Hematopoietic multipotent progenitor cell treated with erythropoietin and hydrocortisone succinate and interleukin-3 and kit ligand, for 15 days (in vitro differentiated cells): Measurements from ENCODE around the gene CFAP77.

ENCODE experiments used
- DNase-seq: peaks from one replicate; pipeline ENCODE4 v3.0.0-alpha.2; 2015; ENCODE audit warnings: low spot score

The CFAP77 gene

DNA sequence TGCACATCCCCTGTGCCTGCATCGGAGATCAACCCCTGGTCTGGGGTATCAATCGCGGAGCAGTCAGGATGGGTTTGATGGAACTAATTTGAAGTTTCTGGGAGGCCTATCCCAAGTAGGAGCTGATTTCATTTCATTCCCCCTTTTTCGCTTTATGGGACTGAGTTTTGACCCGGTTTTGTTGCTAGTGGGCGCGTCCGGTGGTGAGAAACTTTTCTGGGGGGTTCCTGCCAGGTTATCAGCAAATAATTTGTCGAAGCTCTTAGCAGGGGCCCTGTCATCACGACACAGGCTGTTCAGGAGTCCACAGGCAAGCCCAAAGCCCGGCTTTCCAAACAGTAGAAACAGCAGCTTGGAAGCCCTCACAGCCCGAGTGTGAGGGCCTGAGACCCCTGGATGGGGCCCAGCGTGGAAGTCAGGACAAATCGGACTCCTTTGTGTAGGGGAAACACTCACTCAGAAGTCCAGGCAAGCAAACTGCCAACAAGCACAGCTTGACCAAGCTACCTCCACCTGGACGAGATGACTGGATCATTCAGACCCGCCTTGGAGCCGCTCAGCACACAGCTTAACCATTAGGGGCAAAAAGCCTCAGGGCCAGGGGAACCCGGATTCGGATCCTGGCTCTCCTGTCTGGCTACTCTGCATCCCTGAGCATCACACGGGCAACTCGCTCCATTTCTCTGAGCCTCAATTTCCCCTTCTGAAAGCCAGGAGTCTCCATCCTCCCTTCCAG, 108.0 kb downstream of the CFAP77 start:
- no peak for DNase-seq

DNA sequence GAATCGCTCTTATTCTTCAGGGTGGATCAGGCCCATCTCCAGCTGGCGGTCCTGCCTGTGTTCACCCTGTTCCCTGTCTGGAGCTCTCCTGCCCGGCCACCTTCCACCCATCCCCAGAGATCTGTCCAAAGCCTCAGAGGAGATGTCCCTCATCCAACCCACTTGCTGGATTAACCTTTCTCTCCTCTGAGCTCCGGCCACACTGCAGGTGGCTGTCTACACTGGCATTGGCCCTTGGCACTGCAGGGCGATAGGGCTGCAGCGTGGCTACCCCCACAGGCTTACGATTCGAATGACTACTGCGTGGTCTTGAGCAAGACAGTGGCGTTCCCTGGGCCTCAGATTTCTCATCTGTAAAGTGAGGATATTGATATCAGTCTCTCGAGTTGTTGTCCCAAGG, 108.6 kb downstream of the CFAP77 start:
- no peak for DNase-seq

DNA sequence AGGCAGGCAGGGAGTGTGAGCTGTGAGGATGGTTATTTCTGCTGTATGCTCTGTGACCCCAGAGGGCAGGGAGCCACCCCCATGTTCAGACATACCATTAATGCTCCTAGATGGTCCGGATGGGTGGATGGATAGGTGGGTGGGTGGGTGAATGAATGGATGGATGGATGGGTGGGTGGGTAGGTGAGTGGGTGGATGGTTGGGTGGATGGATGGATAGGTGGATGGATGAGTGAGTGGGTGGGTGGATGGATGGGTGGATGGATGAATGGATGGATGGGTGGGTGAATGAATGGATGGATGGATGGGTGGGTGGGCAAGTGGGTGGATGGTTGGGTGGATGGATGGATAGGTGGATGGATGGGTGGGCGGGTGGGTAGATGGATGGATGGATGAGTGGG, 109.0 kb downstream of the CFAP77 start:
- no peak for DNase-seq

DNA sequence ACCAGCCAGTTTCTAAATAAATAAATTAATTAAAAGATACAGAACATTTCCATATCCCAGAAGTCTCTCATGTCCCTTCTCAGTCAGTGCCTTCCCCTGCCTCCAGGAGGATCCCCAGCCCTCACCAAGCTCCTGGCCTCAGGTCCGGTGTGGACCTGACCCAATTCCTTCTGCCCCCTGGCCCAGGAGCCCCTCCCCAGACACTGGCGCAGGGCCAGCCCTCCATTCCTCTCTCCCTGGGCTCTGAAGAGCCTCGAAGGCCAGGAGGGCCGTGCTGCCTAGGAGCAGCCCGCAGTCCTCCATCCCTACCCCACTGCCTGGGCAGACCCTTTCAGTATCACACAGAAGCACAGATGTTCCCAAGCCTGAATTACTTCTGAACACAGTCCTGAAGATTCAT, 110.6 kb downstream of the CFAP77 start:
- DNase-seq = no peak

DNA sequence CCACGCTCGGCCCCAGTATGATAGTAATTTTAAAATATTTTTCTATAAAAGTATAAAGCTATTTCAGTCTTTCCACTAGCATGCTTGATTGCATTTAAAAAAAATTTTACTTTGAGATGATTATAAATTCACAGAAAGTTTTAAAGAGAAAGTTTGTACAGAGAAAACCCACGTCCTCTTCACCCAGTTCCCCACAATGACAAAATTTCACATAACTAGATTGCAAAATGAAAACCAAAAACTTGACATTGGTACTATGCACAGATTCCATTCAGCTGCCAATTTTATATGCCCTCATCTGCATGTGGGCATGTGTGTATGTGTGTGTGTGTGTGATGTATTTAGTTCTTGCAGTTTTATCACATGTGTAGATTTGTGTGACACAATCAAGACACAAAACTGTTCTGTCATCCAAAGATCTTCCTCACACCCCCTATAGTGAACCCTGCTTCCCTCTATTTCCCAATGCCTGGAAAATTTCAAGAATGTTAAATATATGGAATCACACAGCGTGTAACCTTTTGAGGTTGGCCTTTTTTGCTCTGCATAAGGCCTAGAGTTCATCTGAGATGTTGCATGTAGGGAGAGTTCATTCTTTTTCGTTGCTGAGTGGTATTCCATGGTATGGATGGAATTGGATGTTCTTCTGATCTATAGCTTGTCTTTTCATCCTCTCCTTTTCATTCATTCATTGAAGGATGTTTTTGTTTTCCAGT, 115.5 kb downstream of the CFAP77 start:
- no peak for DNase-seq

DNA sequence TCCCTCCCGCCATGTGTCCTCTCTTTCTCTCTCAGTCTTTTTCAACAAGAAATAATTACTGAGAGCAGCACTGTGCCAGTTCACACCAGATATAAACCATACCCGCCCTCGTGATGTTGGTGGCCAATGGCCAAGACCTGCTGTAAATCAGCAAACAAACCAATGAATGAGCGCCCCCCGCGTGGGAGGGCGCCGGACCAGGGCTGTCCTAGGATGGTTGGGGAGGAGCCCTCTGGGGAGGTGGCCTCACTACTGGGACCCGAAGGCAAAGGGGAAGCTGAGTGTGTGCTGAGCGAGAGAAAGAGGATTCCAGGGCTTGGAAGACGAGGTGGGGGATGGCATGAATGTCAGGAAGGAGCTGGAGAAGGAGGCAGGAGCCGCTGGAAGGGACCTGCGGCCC, 121.2 kb downstream of the CFAP77 start:
- no peak for DNase-seq

DNA sequence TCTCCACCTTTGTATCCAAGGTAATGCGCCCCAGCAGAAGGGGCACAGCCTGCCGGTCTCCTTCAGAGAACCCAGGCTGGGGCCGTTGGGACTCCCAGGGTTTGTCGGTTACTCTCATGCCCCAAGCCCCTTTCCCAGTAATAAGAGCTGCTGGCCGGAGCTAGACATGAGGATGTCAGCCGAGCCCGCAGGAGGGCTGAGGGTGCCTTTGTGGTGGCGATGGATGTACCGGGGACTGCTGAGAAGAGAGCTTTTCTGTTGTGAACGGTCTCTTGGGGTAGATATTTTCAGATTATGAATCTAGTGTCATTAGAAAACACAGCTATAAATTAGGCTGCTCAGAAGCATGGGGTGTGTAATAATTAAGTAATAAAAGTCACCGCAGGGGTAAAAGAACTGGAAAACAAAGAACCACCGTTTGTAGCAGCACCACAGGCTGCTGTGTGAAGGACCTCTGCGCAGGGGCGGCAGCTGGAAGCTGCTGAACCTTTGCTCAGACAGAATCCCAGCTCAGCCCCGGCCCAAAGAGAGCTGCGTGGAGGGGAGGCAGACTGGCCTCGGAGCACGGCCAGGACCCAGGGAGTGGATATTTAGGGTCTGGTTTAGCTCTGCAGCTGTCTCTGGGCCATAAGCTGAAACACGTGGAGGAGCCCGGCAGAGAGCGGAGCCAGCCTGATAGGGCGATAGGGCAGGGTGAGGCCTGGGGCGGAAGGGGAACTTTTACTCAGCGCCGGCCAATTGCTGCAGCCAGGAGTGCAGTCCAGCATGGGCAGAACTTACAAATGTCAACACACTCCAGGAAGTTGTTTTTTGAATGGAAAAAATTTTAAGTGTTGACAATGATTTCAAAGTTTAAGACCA, 121.9 kb downstream of the CFAP77 start:
- no peak for DNase-seq

DNA sequence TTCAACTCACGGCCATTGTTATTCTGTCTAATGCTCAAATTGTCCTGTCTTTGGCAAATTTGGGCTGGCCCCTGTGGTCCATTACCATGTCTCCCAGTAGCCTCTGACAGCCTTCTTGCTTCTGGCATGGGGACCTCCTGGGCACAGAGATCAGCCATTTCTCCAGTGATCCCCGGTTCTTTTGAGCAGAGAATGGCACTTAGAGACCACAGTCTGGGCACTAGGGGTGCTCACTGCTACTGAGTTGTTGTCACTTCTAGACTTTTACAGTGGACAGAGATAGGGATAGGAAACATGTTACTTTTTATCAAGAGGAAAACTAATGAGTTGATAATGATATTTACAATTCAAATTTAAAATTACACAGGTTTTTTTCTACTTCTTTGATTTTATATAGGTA, 124.8 kb downstream of the CFAP77 start:
- DNase-seq = no peak

DNA sequence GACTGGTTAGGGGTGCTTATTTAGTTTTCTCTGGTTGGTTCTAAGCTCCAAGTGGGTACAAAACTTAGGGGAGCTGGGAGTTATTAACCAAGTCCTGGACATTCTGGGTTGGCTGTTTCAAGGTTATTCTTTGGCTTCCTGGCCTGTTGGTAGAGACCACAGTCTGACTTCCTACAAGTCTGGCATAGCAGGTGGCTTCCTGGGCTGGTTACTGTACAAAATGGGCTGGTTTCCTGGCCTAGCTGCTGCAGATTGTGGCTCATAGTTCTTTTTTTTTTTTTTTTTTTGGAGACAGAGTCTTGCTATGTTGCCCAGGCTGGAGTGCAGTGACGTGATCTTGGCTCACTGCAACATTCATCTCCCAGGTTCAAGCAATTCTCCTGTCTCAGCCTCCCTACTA, 126.1 kb downstream of the CFAP77 start:
- DNase-seq = no peak

DNA sequence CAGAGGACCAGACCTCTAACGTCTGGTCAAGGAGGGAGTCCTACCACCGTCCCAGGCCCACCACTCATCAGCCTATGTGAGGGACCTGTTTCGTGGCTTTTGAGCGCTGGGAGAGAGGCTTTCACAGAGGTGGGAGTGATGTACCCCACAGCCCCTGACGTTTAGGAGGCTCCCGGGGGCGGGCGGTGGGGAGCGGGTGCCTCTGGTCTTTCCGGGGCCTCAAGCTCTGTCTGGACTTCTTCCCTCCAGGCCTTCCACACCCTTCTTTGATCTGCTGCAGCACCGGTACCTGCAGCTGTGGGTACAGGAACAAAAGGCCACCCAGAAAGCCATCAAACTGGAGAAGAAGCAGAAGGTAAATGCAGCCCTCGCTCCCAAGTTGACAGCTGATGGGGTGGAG, 127.3 kb downstream of the CFAP77 start:
- no peak for DNase-seq

DNA sequence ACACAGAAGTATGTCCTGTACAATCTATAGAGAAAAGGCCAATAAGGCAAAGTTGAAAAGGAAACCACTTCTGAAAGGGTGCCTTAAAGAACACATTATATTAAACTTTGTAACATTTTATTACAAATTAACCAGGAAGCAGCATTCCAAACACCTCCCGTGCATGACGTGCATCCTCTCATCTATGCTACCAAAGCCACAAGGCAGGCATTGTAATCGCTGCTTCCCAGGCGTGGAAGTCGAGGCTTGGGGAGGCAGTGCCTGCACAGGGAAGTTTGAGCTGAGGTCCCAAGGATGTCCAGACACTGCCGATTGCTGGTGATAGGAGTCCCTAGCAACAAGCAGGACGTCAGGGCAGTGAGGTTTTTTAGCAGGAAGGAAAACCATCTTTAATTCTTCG, 128.1 kb downstream of the CFAP77 start:
- DNase-seq = no peak

DNA sequence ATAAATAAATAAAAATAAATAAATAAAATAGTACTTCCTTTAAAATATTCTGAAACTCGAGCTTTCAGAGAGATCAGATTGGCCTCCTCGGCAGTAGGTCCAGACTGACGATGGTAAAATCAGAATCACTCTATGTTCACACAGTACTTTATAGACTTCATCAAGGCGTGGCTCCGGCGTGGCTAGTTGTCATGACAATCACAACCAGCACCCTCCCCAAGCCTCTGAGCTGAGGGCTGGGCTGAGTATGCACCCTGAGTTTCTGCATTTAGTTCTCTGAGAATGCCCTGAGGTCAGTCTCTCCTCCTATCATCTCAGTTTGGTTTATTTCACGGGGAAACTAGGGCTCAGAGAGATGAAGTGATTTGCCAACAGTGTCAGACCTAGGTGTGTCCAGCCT, 129.1 kb downstream of the CFAP77 start:
- DNase-seq = no peak

DNA sequence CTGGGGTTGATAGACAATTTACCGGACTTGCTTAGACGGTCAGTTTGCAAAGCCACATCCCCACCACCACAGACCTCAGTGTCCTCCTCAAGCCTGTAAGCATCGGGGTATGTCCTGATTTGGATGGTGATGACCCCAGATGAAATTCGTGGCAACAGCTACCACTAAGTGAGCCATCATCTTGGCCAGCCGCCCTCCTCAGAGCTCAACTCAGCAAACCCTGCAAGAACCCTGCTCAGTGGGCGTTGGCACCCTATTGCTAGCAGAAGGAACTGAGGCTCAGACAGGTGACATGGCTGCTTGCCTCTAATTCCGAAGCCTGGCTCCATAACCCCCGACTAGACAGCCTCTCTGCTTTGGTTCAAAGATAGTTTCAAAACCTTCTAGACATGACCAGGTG, 131.0 kb downstream of the CFAP77 start:
- DNase-seq = no peak

DNA sequence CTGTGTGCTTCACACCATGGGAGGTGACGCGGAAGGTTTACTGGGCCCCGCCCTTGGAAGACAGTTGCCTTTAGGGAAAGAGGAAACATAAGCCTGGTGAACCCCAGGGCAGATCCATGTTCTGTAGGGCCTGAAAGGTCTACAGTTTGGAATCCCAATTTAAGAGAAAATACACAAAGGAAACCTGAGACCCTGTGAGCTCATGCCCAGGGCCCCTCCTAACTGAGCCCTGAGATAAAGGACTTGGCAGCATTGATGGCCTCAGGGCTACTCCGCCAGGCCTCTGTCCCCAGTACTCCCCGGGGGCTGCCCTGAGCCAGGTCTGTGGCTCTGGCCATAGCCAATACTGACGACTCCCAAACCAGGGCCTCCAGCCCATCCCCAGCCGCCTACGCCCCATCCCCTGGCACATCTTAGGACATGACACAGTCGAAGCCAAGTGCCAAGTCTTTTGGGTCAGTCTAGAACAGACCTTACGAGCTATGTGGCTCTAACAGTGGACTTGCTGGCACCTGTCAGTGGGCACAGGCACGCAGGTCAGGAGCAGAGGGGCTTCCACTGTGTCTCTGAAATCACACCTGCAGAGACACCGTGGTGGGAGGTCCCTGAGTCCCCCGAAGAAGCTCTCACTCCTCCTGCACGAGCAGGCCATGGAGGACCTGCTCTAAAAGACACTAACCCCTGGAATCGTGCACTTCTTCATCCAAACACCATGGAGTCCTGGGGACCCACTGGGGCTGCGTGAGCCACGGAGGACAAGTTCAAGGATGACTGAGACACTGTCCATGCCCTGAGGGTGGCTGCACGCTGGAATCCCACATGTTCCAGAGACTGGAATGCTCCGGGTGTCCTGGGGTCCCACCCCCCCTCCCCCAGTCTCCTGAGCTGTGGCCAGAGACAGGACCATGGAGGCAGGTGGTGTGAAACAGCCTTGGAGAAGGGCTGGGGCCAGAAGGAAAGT, 132.1 kb downstream of the CFAP77 start:
- no peak for DNase-seq

DNA sequence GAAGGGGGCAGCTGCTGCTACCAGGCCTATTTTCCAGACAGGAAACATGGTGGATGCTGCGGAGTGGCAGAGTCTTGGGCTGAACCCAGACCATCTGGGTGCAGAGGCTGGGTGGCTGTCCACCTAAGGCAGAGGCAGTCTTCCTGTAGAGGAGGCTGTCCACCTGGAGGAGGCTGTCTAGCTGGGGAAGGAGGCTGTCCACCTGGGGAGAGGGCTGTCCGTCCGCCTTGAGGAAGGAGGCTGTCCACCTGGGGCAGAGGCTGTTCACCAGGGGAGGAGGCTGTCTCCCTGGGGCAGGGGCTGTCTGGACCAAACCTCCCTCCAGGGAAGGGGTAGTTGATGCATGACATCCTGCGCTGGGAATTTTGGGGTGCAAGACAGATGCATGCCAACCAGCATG, 133.2 kb downstream of the CFAP77 start:
- no peak for DNase-seq

DNA sequence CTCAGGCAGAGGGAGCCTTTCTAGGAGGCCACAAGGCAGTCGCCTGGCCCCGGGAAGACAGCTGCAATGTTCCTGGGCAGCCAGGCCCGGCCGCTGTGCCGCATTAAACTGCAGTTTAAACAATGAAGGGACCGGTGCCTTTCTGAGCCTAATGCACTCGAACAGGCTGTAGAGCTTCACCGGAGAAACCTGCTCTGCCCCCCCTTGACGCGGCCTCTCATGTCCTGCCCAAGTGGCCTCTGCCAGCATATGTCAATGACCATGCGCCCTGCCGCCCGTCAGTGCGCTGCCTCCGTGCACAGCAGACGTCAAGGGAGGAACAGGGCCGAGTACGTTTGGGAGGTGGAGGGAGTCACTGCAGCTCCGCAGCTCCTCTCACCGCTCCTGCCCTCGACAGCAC, 133.9 kb downstream of the CFAP77 start:
- no peak for DNase-seq

DNA sequence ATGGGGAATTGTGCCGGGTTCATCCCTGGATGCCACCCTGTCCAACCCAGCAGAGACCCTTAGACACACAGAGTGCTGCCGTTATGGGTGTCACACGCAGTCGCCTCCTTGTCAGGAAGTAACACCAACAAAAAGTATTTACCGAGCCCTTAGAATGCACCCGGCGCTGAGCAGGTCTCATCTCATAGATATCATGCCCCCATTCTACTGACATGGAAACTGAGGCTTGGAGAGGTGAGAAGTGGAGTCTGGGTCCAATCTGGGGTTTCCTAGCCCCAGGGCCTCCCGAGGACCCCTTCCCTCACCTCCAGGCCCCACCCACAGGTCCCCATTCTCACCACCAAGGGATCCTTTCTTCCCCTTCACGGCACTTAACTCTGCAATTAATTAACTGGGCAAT, 135.6 kb downstream of the CFAP77 start:
- DNase-seq = no peak

DNA sequence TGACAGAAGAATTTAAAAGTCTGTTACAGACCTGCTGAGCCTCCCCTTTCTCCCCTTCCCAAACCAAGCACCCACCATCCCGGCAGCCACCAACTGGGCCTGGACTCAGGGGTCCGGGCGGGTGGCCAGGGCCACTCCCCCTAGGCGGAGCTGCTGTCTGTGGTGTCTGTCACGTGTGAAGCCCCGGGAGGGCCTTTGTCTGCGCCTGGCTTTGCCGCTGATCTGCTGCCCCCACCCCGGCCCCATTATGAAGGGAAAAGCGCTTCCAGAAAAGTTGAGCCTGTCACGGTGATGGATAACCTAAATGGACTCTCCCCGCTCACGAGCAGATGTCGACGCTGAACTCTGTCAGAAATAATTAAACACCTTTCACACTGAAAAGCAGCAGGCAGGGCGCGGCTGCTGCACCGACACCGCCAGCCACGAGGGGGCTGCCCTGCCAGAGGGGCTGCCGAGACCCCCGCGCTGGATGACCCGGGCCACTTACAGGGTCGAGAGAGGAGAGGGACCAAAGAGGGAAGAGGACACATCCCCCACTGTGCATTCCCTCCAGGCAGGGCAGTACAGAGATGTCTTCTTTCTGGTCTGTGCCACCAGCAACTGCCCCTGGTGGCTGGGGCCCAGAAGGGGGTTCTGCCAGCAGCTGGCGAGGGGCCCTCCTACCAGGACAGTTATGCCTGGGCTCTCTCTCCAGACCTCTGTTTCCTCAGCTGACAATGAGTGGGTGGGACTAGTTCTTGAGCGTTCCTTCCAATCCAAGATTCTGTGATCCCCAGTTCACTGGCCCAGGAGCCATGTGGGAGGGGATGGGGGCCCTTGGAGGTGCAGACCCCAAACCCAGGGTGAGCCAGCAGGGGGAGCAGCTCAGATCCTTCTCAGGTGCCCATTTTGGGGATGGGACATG, 136.4 kb downstream of the CFAP77 start:
- no peak for DNase-seq

DNA sequence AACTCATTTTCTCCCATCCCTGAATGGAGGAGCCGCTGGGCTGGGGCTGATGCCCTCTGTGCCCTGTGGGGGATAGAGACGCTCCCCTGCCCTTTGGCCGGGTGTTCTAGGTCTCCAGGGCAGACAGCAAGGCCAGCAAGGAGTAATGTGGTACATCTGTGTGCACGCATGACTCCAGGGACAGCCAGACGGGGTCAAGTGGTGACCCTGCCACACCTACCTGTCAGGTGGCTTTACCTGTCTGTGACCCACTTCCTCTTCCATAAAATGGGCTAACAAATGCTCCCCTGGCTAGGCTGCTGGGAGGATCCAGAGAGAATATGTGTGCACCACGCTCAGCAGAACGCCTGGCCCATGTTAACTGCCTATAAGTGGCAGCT, 137.0 kb downstream of the CFAP77 start:
- no peak for DNase-seq

DNA sequence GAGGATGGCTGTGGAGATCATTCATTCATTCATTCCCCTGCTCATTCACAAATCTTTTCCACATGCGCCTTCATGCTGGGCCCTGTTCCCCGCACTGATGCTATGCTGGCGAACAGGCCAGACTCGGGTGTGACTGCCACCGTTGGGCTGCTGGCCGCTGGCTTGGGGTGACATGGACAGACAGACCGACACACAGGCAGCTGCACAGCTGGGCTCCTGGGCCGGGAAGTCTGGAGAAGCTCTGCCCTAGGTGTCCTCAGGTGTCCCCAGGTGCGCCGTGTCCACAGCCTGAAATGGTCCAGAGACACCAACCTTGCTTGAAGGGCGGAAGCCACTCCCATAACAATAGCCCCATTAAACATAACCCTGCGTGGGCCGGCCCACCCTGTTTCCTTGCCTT, 137.4 kb downstream of the CFAP77 start:
- no peak for DNase-seq
